Measurements from ENCODE around the gene NSF.

- TF ChIP-seq ZNF768 (tag by site-specific recombination; IDR thresholded peaks at IDR 0.05) (no peak), ZNF639 (tag by site-specific recombination; IDR thresholded peaks at IDR 0.05) (no peak), ZNF274 (IDR thresholded peaks at IDR 0.05; ENCODE audit: low read length) (no peak), ZNF274 (tag by site-specific recombination; IDR thresholded peaks at IDR 0.05; ENCODE audit: borderline replicate concordance) (no peak), CTCF (tag by site-specific recombination; IDR thresholded peaks at IDR 0.05) (no peak), ZBTB11 (tag by site-specific recombination; conservative IDR thresholded peaks at IDR 0.05; ENCODE audit: low read depth) (no peak), KLF16 (tag by site-specific recombination; IDR thresholded peaks at IDR 0.05) (no peak)
Observed at GRCh38 chr17:46796524-46796923, 206.1 kb downstream of the NSF start.
